ENCODE measurements around the gene SRP68. TPM values are rescaled to one million over a fixed set of nuclear protein-coding genes. Genes with fewer than 3 reads are reported as not detected.

Gene SRP68
- total and polyA plus RNA-seq, 9 of the 15 experiments (the other 6 are each of a cell fraction or from before 2014, with no cell fraction given), result 29.4 to 92.6 (median 36.2) TPM

GRCh38 chr17:76103274-76104139 is 31.2 kb upstream of the SRP68 start, which contains the start of gene EXOC7 (continued):
- TF ChIP-seq SMAD3 (CRISPR knock-in tag; conservative IDR thresholded peaks at IDR 0.05) (no peak; the same call in 1 of the 2 replicates), HDAC8 (tag; IDR thresholded peaks at IDR 0.05) (peak; percentile 56; the same call in 1 of the 2 replicates), STAT5B (CRISPR knock-in tag; IDR thresholded peaks at IDR 0.05) (no peak), ZNF253 (CRISPR knock-in tag; conservative IDR thresholded peaks at IDR 0.05) (no peak), SP1 (CRISPR knock-in tag; IDR thresholded peaks at IDR 0.05) (peak; percentile 71), RFX5 (IDR thresholded peaks at IDR 0.05; ENCODE audit: low read depth, low read length) (no peak), CBX1 (IDR thresholded peaks at IDR 0.05; ENCODE audit: low read depth) (peak; percentile 20), ZNF347 (CRISPR knock-in tag; IDR thresholded peaks at IDR 0.05; ENCODE audit: low read depth) (no peak), FOXM1 (IDR thresholded peaks at IDR 0.05; ENCODE audit: low read depth) (no peak), FOXM1 (CRISPR knock-in tag; IDR thresholded peaks at IDR 0.05; ENCODE audit: low read depth) (0 out of 2 replicates have a peak, but pooled peaks have one; percentile 24), MAZ (CRISPR knock-in tag; conservative IDR thresholded peaks at IDR 0.05 in 1 of 2, IDR thresholded peaks at IDR 0.05 in 1 of 2) (peak; percentile 61 to 83; a peak in 3 of 4 replicates), REST (IDR thresholded peaks at IDR 0.05; ENCODE audit: borderline replicate concordance) (no peak), REST (CRISPR knock-in tag; IDR thresholded peaks at IDR 0.05; ENCODE audit: low read depth) (0 out of 2 replicates have a peak, but pooled peaks have one; percentile 54), SMARCE1 (IDR thresholded peaks at IDR 0.05) (no peak), PURB (CRISPR knock-in tag; IDR thresholded peaks at IDR 0.05; ENCODE audit: low read depth) (no peak), TAF7 (tag; IDR thresholded peaks at IDR 0.05) (no peak), ZNF75A (CRISPR knock-in tag; IDR thresholded peaks at IDR 0.05) (no peak), CHD1 (IDR thresholded peaks at IDR 0.05; ENCODE audit: low read length) (no peak), HNRNPH1 (optimal IDR thresholded peaks at IDR 0.05; ENCODE audit: low read depth, low read length) (no peak)
- TF ChIP-seq, protein P1, sequence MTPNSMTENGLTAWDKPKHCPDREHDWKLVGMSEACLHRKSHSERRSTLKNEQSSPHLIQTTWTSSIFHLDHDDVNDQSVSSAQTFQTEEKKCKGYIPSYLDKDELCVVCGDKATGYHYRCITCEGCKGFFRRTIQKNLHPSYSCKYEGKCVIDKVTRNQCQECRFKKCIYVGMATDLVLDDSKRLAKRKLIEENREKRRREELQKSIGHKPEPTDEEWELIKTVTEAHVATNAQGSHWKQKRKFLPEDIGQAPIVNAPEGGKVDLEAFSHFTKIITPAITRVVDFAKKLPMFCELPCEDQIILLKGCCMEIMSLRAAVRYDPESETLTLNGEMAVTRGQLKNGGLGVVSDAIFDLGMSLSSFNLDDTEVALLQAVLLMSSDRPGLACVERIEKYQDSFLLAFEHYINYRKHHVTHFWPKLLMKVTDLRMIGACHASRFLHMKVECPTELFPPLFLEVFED (CRISPR knock-in tag; conservative IDR thresholded peaks at IDR 0.05), result peak; percentile 24; the same call in 1 of the 2 replicates
